ENCODE measurements around the gene WDR5.

GRCh38 chr9:134156564-134157377, 20.9 kb downstream of the WDR5 start:
- TF ChIP-seq TARDBP (IDR thresholded peaks at IDR 0.05; ENCODE audit: borderline replicate concordance) (no peak), CTCF (IDR thresholded peaks at IDR 0.05 in 2 of 3, conservative IDR thresholded peaks at IDR 0.05 in 1 of 3; ENCODE audit: control insufficient read depth in 2 of 3, extremely low read depth in 1 of 3, insufficient read depth in 1 of 3, low read depth in 3 of 3, low read length in 3 of 3) (no peak)

Data from GM12878 (cell line).